GM12878 (cell line): ENCODE results near the gene MAGEE1. TPM values are rescaled to one million over a fixed set of nuclear protein-coding genes. Genes with fewer than 3 reads are reported as not detected.

ENCODE experiments used
- ATAC-seq: fragments of 200-7000 bp; cut with Tn5 transposase; 3 replicates; pipeline ENCODE4 v1.9.1; 2020; ENCODE audit warnings: mild to moderate bottlenecking, moderate library complexity
- Bru-seq: library from RNA; stranded (reverse); fragments of 400-500 nt; gene quantifications from one replicate; lab custom pipeline; 2021; lab: Mats Ljungman, UMichigan
- BruChase-seq, 2 experiments: library from RNA; stranded (reverse); fragments of 400-500 nt; gene quantifications; one replicate each; lab custom pipeline; 2021; lab: Mats Ljungman, UMichigan
- BruUV-seq: library from RNA; stranded (reverse); fragments of 400-500 nt; replicated peaks from 2 replicates; lab custom pipeline; 2021; lab: Mats Ljungman, UMichigan
- CTCF ChIA-PET: fragments of 300-600 bp; sonication (Branson Sonifier 250); formaldehyde crosslinking; extraction: SDS; loops from one replicate; lab custom pipeline; 2021; ENCODE audit warnings: inconsistent platforms; lab: Yijun Ruan, JAX
- POLR2A ChIA-PET: fragments of 350-600 bp; formaldehyde crosslinking; extraction: SDS; loops from one replicate; lab custom pipeline; 2021; ENCODE audit warnings: inconsistent platforms; lab: Charles Lee
- RAD21 ChIA-PET: fragments of 300-600 bp; sonication (Branson Sonifier 250); formaldehyde crosslinking; loops from one replicate; lab custom pipeline; 2023; ENCODE audit warnings: antibody characterized with exemption; ENCODE audit not compliant: unreplicated experiment; lab: Charles Lee
- SMC1A ChIA-PET: fragments of 300-600 bp; sonication (Branson Sonifier 250); formaldehyde crosslinking; loops from one replicate; lab custom pipeline; 2023; ENCODE audit not compliant: unreplicated experiment, uncharacterized antibody; lab: Charles Lee
- DNase-seq: peaks from one replicate; pipeline ENCODE4 v3.0.0-alpha.2; 2011; ENCODE audit warnings: low read depth, low spot score
- FAIRE-seq: peaks from 3 replicates; lab custom pipeline; 2011; peaks lifted over from hg19 to GRCh38; lab: Jason Lieb, UNC
- H2AFZ ChIP-seq: 2 replicates; pipeline ENCODE4 v1.6.0; 2011; ENCODE audit warnings: low read depth, low read length, control low read depth; ENCODE audit not compliant: control insufficient read depth
- H3K27ac ChIP-seq: 2 replicates; pipeline ENCODE4 v1.5.1; 2011; ENCODE audit warnings: control low read depth; ENCODE audit not compliant: control insufficient read depth, insufficient read depth
- H3K27me3 ChIP-seq, 2 experiments: replicated peaks in 1 of 2; 2 replicates each; pipeline versions ENCODE4 v1.6.0 to v1.6.1; 2011; ENCODE audit warnings: low read length in 1 of 2; ENCODE audit not compliant: control insufficient read depth in 2 of 2, insufficient read depth in 2 of 2
- H3K36me3 ChIP-seq, 2 experiments: 2 replicates each; pipeline ENCODE4 v1.5.1; 2011; ENCODE audit warnings: low read length in 1 of 2; ENCODE audit not compliant: control insufficient read depth in 2 of 2, insufficient read depth in 2 of 2
- H3K4me1 ChIP-seq: 2 replicates; pipeline ENCODE4 v1.6.1; 2011; ENCODE audit warnings: mild to moderate bottlenecking, low read length, moderate library complexity, mixed read lengths; ENCODE audit not compliant: control insufficient read depth, insufficient read depth
- H3K4me2 ChIP-seq: 2 replicates; pipeline ENCODE4 v1.6.0; 2011; ENCODE audit warnings: control low read depth; ENCODE audit not compliant: control insufficient read depth, insufficient read depth
- H3K4me3 ChIP-seq: fragments of 200-600 bp; sonication (generic); 2 replicates; pipeline ENCODE4 v1.5.1; 2016
- H3K79me2 ChIP-seq: 2 replicates; pipeline ENCODE4 v1.6.0; 2011; ENCODE audit warnings: low read length; ENCODE audit not compliant: control insufficient read depth, insufficient read depth
- H3K9ac ChIP-seq: 2 replicates; pipeline ENCODE4 v1.8.0; 2011; ENCODE audit warnings: low read length, control low read depth, mixed read lengths; ENCODE audit not compliant: control insufficient read depth, insufficient read depth
- H3K9me3 ChIP-seq: replicated peaks from 3 replicates; pipeline ENCODE4 v1.5.1; 2011; ENCODE audit warnings: mild to moderate bottlenecking, low read length; ENCODE audit not compliant: control insufficient read depth, insufficient read depth
- H4K20me1 ChIP-seq: 2 replicates; pipeline ENCODE4 v1.6.0; 2011; ENCODE audit not compliant: control insufficient read depth, insufficient read depth
- EGR1 ChIP-seq, 2 experiments: IDR thresholded peaks; 1 replicate in 1 of 2; 2 replicates in 1 of 2; pipeline ENCODE4 v1.6.1; 2011 to 2012; ENCODE audit warnings: low read depth in 2 of 2, low read length in 2 of 2, borderline replicate concordance in 1 of 2, mild to moderate bottlenecking in 1 of 2, moderate library complexity in 1 of 2
- NR2C2 ChIP-seq: IDR thresholded peaks from 2 replicates; pipeline ENCODE4 v1.6.1; 2011; ENCODE audit warnings: borderline replicate concordance, low read depth; ENCODE audit not compliant: control insufficient read depth, insufficient read length
- POLR2A ChIP-seq: IDR thresholded peaks from 2 replicates; pipeline ENCODE4 v1.6.1; 2011; ENCODE audit warnings: low read depth, mild to moderate bottlenecking, low read length
- WGBS: methylation state at CpG from one replicate; pipeline ENCODE4 v1.1.6; 2016; ENCODE audit warnings: low lambda C conversion rate; ENCODE audit not compliant: insufficient replicate concordance, insufficient coverage; ENCODE audit errors: missing lambda C conversion rate; 5-methylcytosine and 5-hydroxymethylcytosine counted together
- in situ Hi-C: fragments of 300-500 bp; cut with MboI; formaldehyde crosslinking; loops from 9 replicates; pipeline ENCODE4 v1.14.3; 2018; ENCODE audit warnings: mixed read lengths
- intact Hi-C: fragments of 100-400 bp; cut with micrococcal nuclease; formaldehyde crosslinking; loops from one replicate; pipeline ENCODE4 v1.14.2; 2022; ENCODE audit not compliant: unreplicated experiment
- long read RNA-seq, 2 experiments: library from polyadenylated mRNA; unstranded; transcript quantifications; one replicate each; pipeline ENCODE4 v2.0.0, GENCODE V29; 2019 to 2020
- polyA minus RNA-seq, 3 experiments: library from RNA; depleted of rRNA, polyadenylated mRNA; stranded (reverse); fragments of >200 nt; gene quantifications; 2 replicates each; pipeline ENCODE4 v1.2.3, GENCODE V29; 2011
- polyA plus RNA-seq, 11 experiments: library from polyadenylated mRNA; depleted of rRNA in 4 of 11; unstranded in 6 of 11; stranded (reverse) in 5 of 11; fragments of >200 nt; fragmentation: Nextera tagmentation in 4 of 11; fragmentation: Illumina TruSeq in 1 of 11; extraction: Ambion mirVana in 4 of 11; extraction: Trizol in 1 of 11; gene quantifications; 1 replicate in 1 of 11; 2 replicates in 10 of 11; pipeline versions ENCODE4 v1.2.1 to v1.2.3, GENCODE V29; 2011 to 2016; ENCODE audit warnings: inconsistent platforms in 2 of 11, missing spikeins in 2 of 11, low read depth in 1 of 11
- total RNA-seq, 4 experiments: library from RNA; depleted of rRNA in 3 of 4; stranded (reverse); fragments of >200 nt in 3 of 4; fragmentation: Illumina TruSeq in 1 of 4; extraction: Trizol in 1 of 4; gene quantifications; 2 replicates each; pipeline versions ENCODE4 v1.2.1 to v1.2.3, GENCODE V29; 2013 to 2021

Gene MAGEE1, protein sequence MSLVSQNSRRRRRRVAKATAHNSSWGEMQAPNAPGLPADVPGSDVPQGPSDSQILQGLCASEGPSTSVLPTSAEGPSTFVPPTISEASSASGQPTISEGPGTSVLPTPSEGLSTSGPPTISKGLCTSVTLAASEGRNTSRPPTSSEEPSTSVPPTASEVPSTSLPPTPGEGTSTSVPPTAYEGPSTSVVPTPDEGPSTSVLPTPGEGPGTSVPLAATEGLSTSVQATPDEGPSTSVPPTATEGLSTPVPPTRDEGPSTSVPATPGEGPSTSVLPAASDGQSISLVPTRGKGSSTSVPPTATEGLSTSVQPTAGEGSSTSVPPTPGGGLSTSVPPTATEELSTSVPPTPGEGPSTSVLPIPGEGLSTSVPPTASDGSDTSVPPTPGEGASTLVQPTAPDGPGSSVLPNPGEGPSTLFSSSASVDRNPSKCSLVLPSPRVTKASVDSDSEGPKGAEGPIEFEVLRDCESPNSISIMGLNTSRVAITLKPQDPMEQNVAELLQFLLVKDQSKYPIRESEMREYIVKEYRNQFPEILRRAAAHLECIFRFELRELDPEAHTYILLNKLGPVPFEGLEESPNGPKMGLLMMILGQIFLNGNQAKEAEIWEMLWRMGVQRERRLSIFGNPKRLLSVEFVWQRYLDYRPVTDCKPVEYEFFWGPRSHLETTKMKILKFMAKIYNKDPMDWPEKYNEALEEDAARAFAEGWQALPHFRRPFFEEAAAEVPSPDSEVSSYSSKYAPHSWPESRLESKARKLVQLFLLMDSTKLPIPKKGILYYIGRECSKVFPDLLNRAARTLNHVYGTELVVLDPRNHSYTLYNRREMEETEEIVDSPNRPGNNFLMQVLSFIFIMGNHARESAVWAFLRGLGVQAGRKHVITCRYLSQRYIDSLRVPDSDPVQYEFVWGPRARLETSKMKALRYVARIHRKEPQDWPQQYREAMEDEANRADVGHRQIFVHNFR
- 0.31 and 0.32 TPM in 2 replicates for total RNA-seq (2013; cell fraction: nucleolus; rRNA removed)
- total RNA-seq (2014; rRNA removed), result 0.82 and 0.90 TPM in 2 replicates
- total RNA-seq (2014; rRNA removed; fragmentation: Illumina TruSeq; extraction: Trizol), result 1.1 TPM in 2 replicates
- 4.4 and 4.8 TPM in 2 replicates for total RNA-seq (2021)
- 0.41 TPM for polyA plus RNA-seq (2011; ENCODE audit: low read depth)
- polyA plus RNA-seq (2011; rRNA removed), result 0.07 and 0.10 TPM in 2 replicates
- polyA plus RNA-seq (2011; cell fraction: cytosol; rRNA removed), result 0.07 and 0.13 TPM in 2 replicates
- polyA plus RNA-seq (2011; cell fraction: nucleus; rRNA removed), result 0.30 and 0.44 TPM in 2 replicates
- polyA plus RNA-seq (2012), result 0.84 and 0.94 TPM in 2 replicates
- 2.5 and 2.8 TPM in 2 replicates for polyA plus RNA-seq (2014; fragmentation: Illumina TruSeq; extraction: Trizol)
- polyA plus RNA-seq (2014; fragmentation: Nextera tagmentation; extraction: Ambion mirVana), result 1 to 10 TPM in 1 of 2 experiments, under 1 TPM in 1; 0.97 to 3.3 TPM
- 1.9 and 2.0 TPM in 2 replicates for polyA plus RNA-seq (2014; rRNA removed)
- under 1 TPM; 0.15 to 0.59 TPM for polyA plus RNA-seq (2016; fragmentation: Nextera tagmentation; extraction: Ambion mirVana)
- polyA minus RNA-seq (2011; rRNA and poly(A)+ RNA removed), result 0.10 and 0.15 TPM in 2 replicates
- not detected in 2 replicates for polyA minus RNA-seq (2011; cell fraction: cytosol; rRNA and poly(A)+ RNA removed)
- 0.12 and 0.29 TPM in 2 replicates for polyA minus RNA-seq (2011; cell fraction: nucleus; rRNA and poly(A)+ RNA removed)
- percentile 33 among the genes with signal in this experiment for Bru-seq, nascent RNA
- percentile 29 among the genes with signal in this experiment for BruChase-seq, experiment 1, labeled RNA remaining after a 6-hour chase
- BruChase-seq, experiment 2, labeled RNA remaining after a 2-hour chase, result percentile 36 among the genes with signal in this experiment
- long read RNA-seq, experiment 1, result 0 reads
- long read RNA-seq, experiment 2, result 0 reads

DNA sequence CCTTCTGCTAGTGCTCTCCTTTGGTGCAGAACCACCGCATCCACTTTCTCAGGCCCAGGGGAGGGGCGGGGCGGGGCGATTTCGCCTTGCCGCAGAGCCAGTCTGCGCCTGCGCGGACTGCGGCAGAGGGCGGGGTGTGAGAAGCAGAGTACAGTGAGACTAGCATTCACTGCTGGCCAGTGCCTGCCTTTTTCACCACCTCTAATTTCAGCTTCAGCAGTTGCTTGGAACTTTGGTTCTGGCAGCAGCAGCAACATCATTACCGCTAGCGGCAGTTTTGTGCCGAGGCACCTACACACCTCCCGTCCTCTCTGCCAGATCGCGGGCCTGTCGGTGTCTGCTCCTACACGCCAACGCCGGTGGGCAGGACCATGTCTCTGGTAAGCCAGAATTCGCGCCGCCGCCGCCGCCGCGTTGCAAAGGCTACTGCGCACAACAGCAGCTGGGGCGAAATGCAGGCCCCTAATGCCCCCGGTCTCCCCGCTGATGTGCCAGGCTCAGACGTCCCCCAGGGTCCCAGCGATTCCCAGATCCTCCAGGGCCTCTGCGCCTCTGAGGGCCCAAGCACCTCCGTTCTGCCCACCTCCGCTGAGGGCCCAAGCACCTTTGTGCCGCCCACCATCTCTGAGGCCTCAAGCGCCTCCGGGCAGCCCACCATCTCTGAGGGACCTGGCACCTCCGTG is at the start of gene MAGEE1:
Gene MAGEE1 (plus strand): TSS at position 151 of the 683 bp plus-strand sequence. CDS start 221 bp downstream, at position 372.
- H4K20me1 ChIP-seq, result no peaks in the 10 kb centered on the region
- ATAC-seq (peak; percentile 95), DNase-seq (peak; percentile 19)
- in situ Hi-C loops, result no loop called here
- H3K27me3 ChIP-seq, result no peaks in the 10 kb centered on the region
- no TSS peak for BruUV-seq
- H3K9me3 ChIP-seq, result no peaks in the 10 kb centered on the region; the same call in 2 of the 3 replicates
- 0 out of 2 replicates have a peak, but pooled peaks have one; percentile 38 for TF ChIP-seq POLR2A
- TF ChIP-seq EGR1 (IDR thresholded peaks at IDR 0.05; ENCODE audit: borderline replicate concordance in 1 of 2, low read depth in 2 of 2, low read length in 2 of 2), result 0 out of 3 replicates have a peak, but pooled peaks of 1 of the 2 experiments have one; percentile 5
- no peak for TF ChIP-seq NR2C2
- TF ChIP-seq, all 136 proteins: peak for 2
- Histone ChIP-seq H3K27ac (no peak within 1 kb of the TSS), H3K4me3 (peak within 1 kb of the TSS; percentile 63), H3K4me2 (peak within 1 kb of the TSS; percentile 71), H3K9ac (peak within 1 kb of the TSS; percentile 15; the same call in 1 of the 2 replicates), H2AFZ (peak within 1 kb of the TSS; percentile 79), H3K79me2 (no peaks in the 10 kb centered on the region), H3K36me3 (no peaks in the 10 kb centered on the region), H3K4me1 (no peaks in the 10 kb centered on the region)
- intact Hi-C loops, result no loop called here
- POLR2A ChIA-PET, result no interaction called here
- CTCF ChIA-PET, result interaction anchor here (0.8 to 0.9 kb wide), 2 partner anchors 25 to 27 kb away, joined by 3 to 6 read pairs; no protein-coding TSS in a partner anchor
- SMC1A ChIA-PET, result interaction anchor here (1.2 kb wide), 1 partner anchor 8 kb away, joined by 3 read pairs; no protein-coding TSS in a partner anchor
- FAIRE-seq, result no peak
- WGBS, result 26% methylated on average over 42 of the region's 42 CpGs
- RAD21 ChIA-PET, result interaction anchor here (0.6 to 1.2 kb wide), 2 partner anchors 27 to 149 kb away, joined by 3 to 5 read pairs; no protein-coding TSS in a partner anchor
